HepG2 (cell line): ENCODE data around the gene FGFR3. TPM values are rescaled to one million over a fixed set of nuclear protein-coding genes. Genes with fewer than 3 reads are reported as not detected.

ENCODE experiments used
- AKNA ChIP-seq: sonication (generic); formaldehyde crosslinking; IDR thresholded peaks from 2 replicates; pipeline ENCODE4 v1.4.0; 2020; ENCODE audit warnings: missing genetic modification reagents, borderline replicate concordance
- HNRNPL ChIP-seq: fragments of 200-400 bp; formaldehyde crosslinking; IDR thresholded peaks from 2 replicates; pipeline ENCODE4 v1.6.1; 2017; ENCODE audit warnings: mild to moderate bottlenecking, low read depth, low read length
- TEAD3 ChIP-seq: optimal IDR thresholded peaks from 2 replicates; pipeline ENCODE3; 2016; ENCODE audit warnings: borderline replicate concordance
- ZBTB39 ChIP-seq: sonication (generic); formaldehyde crosslinking; IDR thresholded peaks from 2 replicates; pipeline ENCODE4 v1.5.0; 2020; ENCODE audit warnings: missing genetic modification reagents
- ZBTB46 ChIP-seq: sonication (generic); formaldehyde crosslinking; IDR thresholded peaks from 2 replicates; pipeline ENCODE4 v1.4.0; 2020; ENCODE audit warnings: mild to moderate bottlenecking, missing genetic modification reagents, borderline replicate concordance
- ZFP41 ChIP-seq: sonication (generic); formaldehyde crosslinking; IDR thresholded peaks from 2 replicates; pipeline ENCODE4 v1.4.0; 2020; ENCODE audit warnings: mild to moderate bottlenecking, missing genetic modification reagents, borderline replicate concordance
- ZNF496 ChIP-seq: sonication (generic); formaldehyde crosslinking; IDR thresholded peaks from 2 replicates; pipeline ENCODE4 v1.8.1; 2023; ENCODE audit warnings: mild to moderate bottlenecking, moderate library complexity, missing genetic modification reagents; ENCODE audit not compliant: insufficient replicate concordance
- ZNF530 ChIP-seq: sonication (generic); formaldehyde crosslinking; IDR thresholded peaks from 2 replicates; pipeline ENCODE4 v1.5.0; 2020; ENCODE audit warnings: low read depth, mild to moderate bottlenecking, missing genetic modification reagents
- ZNF552 ChIP-seq: sonication (generic); formaldehyde crosslinking; IDR thresholded peaks from 2 replicates; pipeline ENCODE4 v1.9.0; 2022; ENCODE audit warnings: missing genetic modification reagents, mild to moderate bottlenecking, borderline replicate concordance
- ZNF609 ChIP-seq: sonication (generic); formaldehyde crosslinking; IDR thresholded peaks from 2 replicates; pipeline ENCODE4 v1.4.0; 2020; ENCODE audit warnings: mild to moderate bottlenecking, missing genetic modification reagents, borderline replicate concordance
- polyA plus RNA-seq, 8 experiments: library from polyadenylated mRNA; depleted of rRNA in 3 of 8; stranded (reverse) in 7 of 8; unstranded in 1 of 8; fragments of >200 nt; fragmentation: Illumina TruSeq in 4 of 8; extraction: Trizol in 4 of 8; gene quantifications; 2 replicates each; pipeline versions ENCODE4 v1.2.1 to v1.2.3, GENCODE V29; 2011 to 2016; ENCODE audit warnings: low read depth in 4 of 8, missing spikeins in 1 of 8, mixed read lengths in 1 of 8; ENCODE audit not compliant: insufficient read depth in 1 of 8
- total RNA-seq, 5 experiments: library from RNA; depleted of rRNA; stranded (reverse); fragments of >200 nt; fragmentation: Illumina TruSeq; extraction: Trizol; gene quantifications; 2 replicates each; pipeline ENCODE4 v1.2.3, GENCODE V29; 2016; ENCODE audit warnings: low read depth in 1 of 5

FGFR3 gene
- total and polyA plus RNA-seq, 2 of the 13 experiments (the other 11 are each of a cell fraction or from before 2014, with no cell fraction given): 103 to 109 TPM

GRCh38 chr4:1784789-1785591 is 8.1 kb upstream of the FGFR3 start (continued):
- TF ChIP-seq ZNF609 (CRISPR knock-in tag) (peak; percentile 95), ZNF552 (0 out of 2 replicates have a peak, but pooled peaks have one; percentile 31), TEAD3 (CRISPR knock-in tag) (no peak), ZBTB46 (CRISPR knock-in tag) (peak; percentile 94; the same call in 1 of the 2 replicates), HNRNPL (peak; percentile 93; the same call in 1 of the 2 replicates), ZNF496 (CRISPR knock-in tag) (no peak), ZBTB39 (no peak), AKNA (CRISPR knock-in tag) (no peak), ZFP41 (no peak), ZNF530 (no peak)
